ENCODE data around the gene PUSL1.

Gene PUSL1

GRCh38 chr1:1359664-1360468 is 51.5 kb downstream of the PUSL1 start:
- POLR2A ChIA-PET, result no interaction called here
- TF ChIP-seq ZNF704 (tag by site-specific recombination; IDR thresholded peaks at IDR 0.05) (no peak), EGR2 (tag by site-specific recombination; IDR thresholded peaks at IDR 0.05; ENCODE audit: low read depth) (peak; percentile 57), ZSCAN5A (tag by site-specific recombination; IDR thresholded peaks at IDR 0.05) (no peak), ZBTB44 (tag by site-specific recombination; IDR thresholded peaks at IDR 0.05) (no peak), ZNF16 (tag by site-specific recombination; IDR thresholded peaks at IDR 0.05; ENCODE audit: low read depth) (no peak), ZNF580 (tag by site-specific recombination; IDR thresholded peaks at IDR 0.05) (no peak), KLF16 (tag by site-specific recombination; IDR thresholded peaks at IDR 0.05) (no peak), ZFHX2 (tag by site-specific recombination; conservative IDR thresholded peaks at IDR 0.05) (peak; percentile 34; the same call in 1 of the 2 replicates), ZNF423 (tag by site-specific recombination; IDR thresholded peaks at IDR 0.05) (no peak), ZNF398 (tag by site-specific recombination; IDR thresholded peaks at IDR 0.05) (0 out of 2 replicates have a peak, but pooled peaks have one; percentile 13), ZNF629 (tag by site-specific recombination; IDR thresholded peaks at IDR 0.05) (no peak)
- Histone ChIP-seq H3K4me1 (ENCODE audit: control insufficient read depth, insufficient read depth, low read length) (no peaks in the 10 kb centered on the region), H3K27ac (ENCODE audit: extremely low read depth, low read depth, low read length) (no peak overlapping the region), H3K9me3 (ENCODE audit: control insufficient read depth, insufficient read depth, low read depth, low read length) (no peaks in the 10 kb centered on the region), H3K36me3 (ENCODE audit: control insufficient read depth in 2 of 2, insufficient read depth in 1 of 2, low read length in 2 of 2) (no peaks in the 10 kb centered on the region), H3K4me3 (ENCODE audit: low read depth, low read length) (no peak overlapping the region)
- CTCF ChIA-PET, result interaction anchor here (0.5 kb wide), 1 partner anchor 8 kb away, joined by 3 read pairs; no protein-coding TSS in a partner anchor

GRCh38 chr1:1360506-1361169 is 52.2 kb downstream of the PUSL1 start:
- Histone ChIP-seq H3K4me1 (ENCODE audit: control insufficient read depth, insufficient read depth, low read length) (no peaks in the 10 kb centered on the region), H3K9me3 (ENCODE audit: control insufficient read depth, insufficient read depth, low read depth, low read length) (no peaks in the 10 kb centered on the region), H3K36me3 (ENCODE audit: control insufficient read depth in 2 of 2, insufficient read depth in 1 of 2, low read length in 2 of 2) (no peaks in the 10 kb centered on the region), H3K4me3 (ENCODE audit: low read depth, low read length) (no peak overlapping the region), H3K27ac (ENCODE audit: extremely low read depth, low read depth, low read length) (no peak overlapping the region)
- POLR2A ChIA-PET, result no interaction called here
- CTCF ChIA-PET, result interaction anchor here (0.6 kb wide), 1 partner anchor 11 kb away, joined by 3 read pairs; no protein-coding TSS in a partner anchor
- TF ChIP-seq ZNF76 (tag by site-specific recombination; IDR thresholded peaks at IDR 0.05; ENCODE audit: borderline replicate concordance, low read depth) (no peak), KLF1 (tag by site-specific recombination; IDR thresholded peaks at IDR 0.05) (peak; percentile 32; the same call in 1 of the 2 replicates), PRDM6 (tag by site-specific recombination; IDR thresholded peaks at IDR 0.05) (no peak), ZBTB17 (tag by site-specific recombination; IDR thresholded peaks at IDR 0.05) (0 out of 2 replicates have a peak, but pooled peaks have one; percentile 17), ZSCAN4 (tag by site-specific recombination; IDR thresholded peaks at IDR 0.05) (peak; percentile 56; the same call in 1 of the 2 replicates)

Data from HEK293 (cell line).